H9 (cell line): Measurements from ENCODE around the gene CCDC12. TPM values are rescaled to one million over a fixed set of nuclear protein-coding genes. Genes with fewer than 3 reads are reported as not detected.
A peak's percentile ranks its signal among the peaks of the same experiment; 100 is the strongest.

ENCODE experiments used
- DNase-seq: peaks from one replicate; pipeline ENCODE4 v3.0.0-alpha.2; 2017
- H2AFZ ChIP-seq: one replicate; pipeline ENCODE4 v1.6.1; 2013; ENCODE audit warnings: mild to moderate bottlenecking, low read length, control low read depth, moderate library complexity
- H2AK5ac ChIP-seq: 2 replicates; pipeline ENCODE4 v1.6.1; 2013; ENCODE audit warnings: low read length, control low read depth, mixed read lengths; ENCODE audit not compliant: insufficient read length
- H2BK120ac ChIP-seq: one replicate; pipeline ENCODE4 v1.6.1; 2013; ENCODE audit warnings: low read depth, mild to moderate bottlenecking, low read length, control low read depth, inconsistent platforms; ENCODE audit not compliant: poor library complexity, severe bottlenecking
- H2BK12ac ChIP-seq: 2 replicates; pipeline ENCODE4 v1.6.1; 2013; ENCODE audit warnings: low read length, control low read depth, mixed read lengths, low read depth; ENCODE audit not compliant: insufficient read length
- H2BK15ac ChIP-seq: 2 replicates; pipeline ENCODE4 v1.6.1; 2013; ENCODE audit warnings: low read depth, low read length, control low read depth
- H2BK20ac ChIP-seq: one replicate; pipeline ENCODE4 v1.6.1; 2013; ENCODE audit warnings: low read depth, mild to moderate bottlenecking, low read length, control low read depth, inconsistent platforms; ENCODE audit not compliant: poor library complexity, severe bottlenecking
- H2BK5ac ChIP-seq: 2 replicates; pipeline ENCODE4 v1.6.1; 2013; ENCODE audit warnings: low read length, control low read depth, mixed read lengths; ENCODE audit not compliant: insufficient read length
- H3K14ac ChIP-seq: 2 replicates; pipeline ENCODE4 v1.6.1; 2013; ENCODE audit warnings: low read length, control low read depth; ENCODE audit not compliant: insufficient read depth
- H3K18ac ChIP-seq: 2 replicates; pipeline ENCODE4 v1.6.1; 2013; ENCODE audit warnings: low read depth, mild to moderate bottlenecking, mixed read lengths, low read length, control low read depth; ENCODE audit not compliant: insufficient read length
- H3K23ac ChIP-seq: 2 replicates; pipeline ENCODE4 v1.6.1; 2013; ENCODE audit warnings: low read length, control low read depth, mixed read lengths, low read depth; ENCODE audit not compliant: insufficient read length
- H3K23me2 ChIP-seq: 2 replicates; pipeline ENCODE4 v1.6.1; 2013; ENCODE audit warnings: low read depth, mild to moderate bottlenecking, mixed read lengths, low read length, control low read depth; ENCODE audit not compliant: insufficient read length, poor library complexity, severe bottlenecking
- H3K27ac ChIP-seq: 2 replicates; pipeline ENCODE4 v1.5.1; 2013; ENCODE audit warnings: low read length, control low read depth, mixed read lengths, low read depth; ENCODE audit not compliant: insufficient read length
- H3K27me3 ChIP-seq: 2 replicates; pipeline ENCODE4 v1.6.1; 2013; ENCODE audit warnings: low read length, control low read depth, inconsistent platforms; ENCODE audit not compliant: insufficient read depth
- H3K4ac ChIP-seq: 2 replicates; pipeline ENCODE4 v1.6.1; 2013; ENCODE audit warnings: low read depth, mild to moderate bottlenecking, control low read depth, inconsistent platforms, low read length, moderate library complexity
- H3K4me1 ChIP-seq: 2 replicates; pipeline ENCODE4 v1.6.1; 2013; ENCODE audit warnings: low read length, control low read depth, inconsistent platforms; ENCODE audit not compliant: insufficient read depth
- H3K4me2 ChIP-seq: 2 replicates; pipeline ENCODE4 v1.6.1; 2013; ENCODE audit warnings: low read length, control low read depth, mixed read lengths; ENCODE audit not compliant: insufficient read length, insufficient read depth
- H3K56ac ChIP-seq: 2 replicates; pipeline ENCODE4 v1.6.1; 2013; ENCODE audit warnings: low read depth, mild to moderate bottlenecking, mixed read lengths, low read length, control low read depth; ENCODE audit not compliant: insufficient read length
- H3K79me1 ChIP-seq: 2 replicates; pipeline ENCODE4 v1.6.1; 2013; ENCODE audit warnings: low read depth, mild to moderate bottlenecking, moderate library complexity, low read length, control low read depth, inconsistent platforms; ENCODE audit not compliant: insufficient read depth, poor library complexity, severe bottlenecking
- H3K79me2 ChIP-seq: 2 replicates; pipeline ENCODE4 v1.6.1; 2013; ENCODE audit warnings: low read length, control low read depth, inconsistent platforms; ENCODE audit not compliant: insufficient read depth
- H3K9ac ChIP-seq: 2 replicates; pipeline ENCODE4 v1.6.1; 2013; ENCODE audit warnings: low read length, control low read depth, mixed read lengths; ENCODE audit not compliant: insufficient read length; ENCODE audit errors: extremely low read depth
- H3K9me3 ChIP-seq: one replicate; pipeline ENCODE4 v1.6.1; 2013; ENCODE audit warnings: low read depth, low read length, inconsistent platforms; ENCODE audit not compliant: control insufficient read depth
- H3T11ph ChIP-seq: one replicate; pipeline ENCODE4 v1.6.1; 2013; ENCODE audit warnings: mild to moderate bottlenecking, low read length, control low read depth, inconsistent platforms
- H4K20me1 ChIP-seq: one replicate; pipeline ENCODE4 v1.6.1; 2013; ENCODE audit not compliant: control insufficient read depth, insufficient read length, insufficient read depth
- H4K5ac ChIP-seq: 2 replicates; pipeline ENCODE4 v1.6.1; 2013; ENCODE audit warnings: low read depth, mild to moderate bottlenecking, mixed read lengths, low read length, control low read depth; ENCODE audit not compliant: insufficient read length
- H4K8ac ChIP-seq: replicated peaks from 2 replicates; pipeline ENCODE4 v1.6.1; 2013; ENCODE audit warnings: low read length, control low read depth, mixed read lengths, low read depth; ENCODE audit not compliant: insufficient read length
- H4K91ac ChIP-seq: 2 replicates; pipeline ENCODE4 v1.6.1; 2013; ENCODE audit warnings: low read depth, mild to moderate bottlenecking, moderate library complexity, mixed read lengths, low read length, control low read depth; ENCODE audit not compliant: insufficient read length
- H3K27ac Mint-ChIP-seq, 3 experiments: 2 replicates in 2 of 3; 3 replicates in 1 of 3; pipeline ENCODE4 v1.8.0; 2020 to 2021; ENCODE audit warnings: mixed read lengths in 3 of 3, mild to moderate bottlenecking in 1 of 3, moderate library complexity in 1 of 3
- H3K27me3 Mint-ChIP-seq: 2 replicates; pipeline ENCODE4 v1.8.0; 2021; ENCODE audit warnings: low read depth, mild to moderate bottlenecking, moderate library complexity, mixed read lengths
- H3K36me3 Mint-ChIP-seq, 3 experiments: 2 replicates in 2 of 3; 3 replicates in 1 of 3; pipeline ENCODE4 v1.8.0; 2020 to 2021; ENCODE audit warnings: low read depth in 3 of 3, mixed read lengths in 3 of 3; ENCODE audit not compliant: insufficient read depth in 1 of 3
- H3K4me1 Mint-ChIP-seq, 2 experiments: 2 replicates each; pipeline ENCODE4 v1.8.0; 2020; ENCODE audit warnings: mixed read lengths in 2 of 2
- H3K4me3 Mint-ChIP-seq, 2 experiments: 2 replicates in 1 of 2; 3 replicates in 1 of 2; pipeline ENCODE4 v1.8.0; 2020 to 2021; ENCODE audit warnings: mild to moderate bottlenecking in 2 of 2, mixed read lengths in 2 of 2, moderate library complexity in 1 of 2
- H3K9me3 Mint-ChIP-seq, 2 experiments: 2 replicates in 1 of 2; 3 replicates in 1 of 2; pipeline ENCODE4 v1.8.0; 2020; ENCODE audit warnings: mild to moderate bottlenecking in 2 of 2, mixed read lengths in 2 of 2, moderate library complexity in 1 of 2
- CTCF ChIP-seq: fragments of 200-600 bp; sonication (generic); conservative IDR thresholded peaks from 3 replicates; pipeline ENCODE4 v1.8.0; 2021; ENCODE audit warnings: antibody characterized with exemption, mild to moderate bottlenecking
- WGBS: extraction: QIAGEN DNeasy Blood & Tissue Kit; methylation state at CpG from one replicate; pipeline ENCODE4 v1.1.7; 2013; ENCODE audit warnings: missing lambda C conversion rate, low lambda C conversion rate, mixed read lengths; ENCODE audit not compliant: insufficient read length; ENCODE audit errors: extremely low coverage; 5-methylcytosine and 5-hydroxymethylcytosine counted together
- total RNA-seq: library from RNA; stranded (reverse); gene quantifications from 2 replicates; pipeline ENCODE4 v1.2.1, GENCODE V29; 2021

The CCDC12 gene
- total RNA-seq, 1 experiment from 2014 or later = 54.0 TPM

DNA sequence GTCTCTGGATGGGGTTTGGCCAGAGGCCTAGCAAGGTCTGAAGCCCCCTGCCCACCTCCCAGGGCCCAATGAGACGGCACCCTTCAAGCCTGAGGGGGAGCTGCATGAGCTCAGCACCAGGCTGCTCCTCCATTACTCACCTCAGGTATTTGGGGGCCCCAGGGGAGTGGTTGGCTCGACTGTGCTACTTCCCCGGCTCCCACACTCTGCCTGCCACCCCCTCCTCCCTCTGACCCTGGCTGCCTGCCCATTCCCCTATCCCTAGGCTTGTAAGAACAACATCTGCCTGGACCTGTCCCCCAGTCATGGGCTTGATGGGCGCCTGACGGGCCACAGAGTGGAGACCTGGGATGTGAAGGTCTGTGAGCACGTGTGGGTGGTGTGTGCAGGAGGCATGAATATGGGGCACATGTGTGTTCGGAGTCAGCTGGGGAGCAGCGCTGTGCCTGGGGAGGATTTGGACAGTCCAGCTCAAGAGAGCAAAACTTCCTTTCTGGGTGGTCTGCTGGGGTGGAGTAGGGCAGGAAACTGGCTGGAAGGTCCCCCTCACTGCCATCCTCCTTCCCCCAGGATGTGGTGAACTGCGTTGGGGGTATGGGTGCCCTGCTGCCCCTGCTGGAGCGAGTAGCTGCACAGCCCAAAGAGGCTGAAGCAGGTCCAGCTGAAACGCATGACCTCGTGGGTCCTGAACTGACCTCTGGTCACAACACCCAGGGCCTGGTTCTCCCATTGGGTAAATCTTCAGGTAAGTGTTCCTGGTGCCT lies 20.3 kb upstream of the CCDC12 start:
- H3K4me1 Mint-ChIP-seq = peaks cover 8 to 13% of the 10 kb centered on the region in 2 experiments
- H2BK5ac ChIP-seq = no peak overlapping the region

More for the DNA sequence above, 20.3 kb upstream of the CCDC12 start:
- Mint-ChIP-seq H3K36me3 (peaks cover 5 to 23% (median 18%) of the 10 kb centered on the region in 3 experiments; a peak in 6 of 7 replicates), H3K4me3 (no peak overlapping the region), H3K27me3 (no peaks in the 10 kb centered on the region), H3K27ac (peak overlapping the region in 1 of 3 experiments; percentile 39; a peak in 1 of 7 replicates), H3K9me3 (no peaks in the 10 kb centered on the region)
- H3K23me2 ChIP-seq = no peaks in the 10 kb centered on the region
- no peak overlapping the region for H2BK20ac ChIP-seq
- H3K9ac ChIP-seq = no peak overlapping the region
- H4K8ac ChIP-seq = no peak overlapping the region
- H2BK120ac ChIP-seq = no peak overlapping the region
- H4K5ac ChIP-seq = no peak overlapping the region
- H3K27ac ChIP-seq = no peak overlapping the region
- no peaks in the 10 kb centered on the region for H3K4me1 ChIP-seq
- H3T11ph ChIP-seq = no peak overlapping the region
- H3K4me2 ChIP-seq = no peak overlapping the region
- no peak overlapping the region for H3K4ac ChIP-seq
- H3K56ac ChIP-seq = no peak overlapping the region
- no peaks in the 10 kb centered on the region for H3K9me3 ChIP-seq
- H3K23ac ChIP-seq = no peak overlapping the region
- H2BK15ac ChIP-seq = no peak overlapping the region
- H3K27me3 ChIP-seq = no peaks in the 10 kb centered on the region
- no peaks in the 10 kb centered on the region for H3K79me1 ChIP-seq
- no peak overlapping the region for H2BK12ac ChIP-seq
- no peak overlapping the region for H2AK5ac ChIP-seq
- no peak for DNase-seq
- no peak overlapping the region; the same call in 1 of the 2 replicates for H3K14ac ChIP-seq
- no peaks in the 10 kb centered on the region for H4K20me1 ChIP-seq
- no peak for TF ChIP-seq CTCF
- no peak overlapping the region for H3K18ac ChIP-seq
- H4K91ac ChIP-seq = no peak overlapping the region
- no peaks in the 10 kb centered on the region for H3K79me2 ChIP-seq
- H2AFZ ChIP-seq = no peak overlapping the region
- WGBS = no CpG with 5 or more reads among the region's 12 CpGs
